Hepatocyte (in vitro differentiated cells): ENCODE data around the gene CIITA. TPM values are rescaled to one million over a fixed set of nuclear protein-coding genes. Genes with fewer than 3 reads are reported as not detected.

Source experiments
- DNase-seq: peaks from one replicate; pipeline ENCODE4 v3.0.0-alpha.2; 2016; ENCODE audit warnings: low spot score
- H2AFZ ChIP-seq: fragments of 200-600 bp; sonication (generic); 2 replicates; pipeline ENCODE4 v1.6.0; 2016; ENCODE audit warnings: antibody characterized with exemption, mild to moderate bottlenecking
- H3K27ac ChIP-seq: fragments of 200-600 bp; sonication (generic); 2 replicates; pipeline ENCODE4 v1.5.1; 2016; ENCODE audit warnings: mild to moderate bottlenecking
- H3K27me3 ChIP-seq: fragments of 200-600 bp; sonication (generic); 2 replicates; pipeline ENCODE4 v1.6.1; 2016
- H3K36me3 ChIP-seq: fragments of 200-600 bp; sonication (generic); replicated peaks from 2 replicates; pipeline ENCODE4 v1.5.1; 2016; ENCODE audit warnings: low read depth; ENCODE audit not compliant: insufficient read depth
- H3K4me1 ChIP-seq: fragments of 200-600 bp; sonication (generic); 2 replicates; pipeline ENCODE4 v1.5.1; 2016; ENCODE audit warnings: mild to moderate bottlenecking, moderate library complexity; ENCODE audit not compliant: insufficient read depth
- H3K4me2 ChIP-seq: fragments of 200-600 bp; sonication (generic); 2 replicates; pipeline ENCODE4 v1.6.0; 2016
- H3K4me3 ChIP-seq: fragments of 200-600 bp; sonication (generic); 2 replicates; pipeline ENCODE4 v1.5.1; 2016; ENCODE audit warnings: mild to moderate bottlenecking
- H3K79me2 ChIP-seq: fragments of 200-600 bp; sonication (generic); 2 replicates; pipeline ENCODE4 v1.6.0; 2017; ENCODE audit warnings: mild to moderate bottlenecking
- H3K9me2 ChIP-seq: fragments of 200-600 bp; sonication (generic); replicated peaks from 2 replicates; pipeline ENCODE4 v1.6.0; 2017; ENCODE audit warnings: mild to moderate bottlenecking; ENCODE audit not compliant: insufficient read depth
- H3K9me3 ChIP-seq: fragments of 200-600 bp; sonication (generic); 2 replicates; pipeline ENCODE4 v1.5.1; 2016; ENCODE audit warnings: low read depth, mild to moderate bottlenecking
- H4K20me1 ChIP-seq: fragments of 200-600 bp; sonication (generic); 2 replicates; pipeline ENCODE4 v1.6.0; 2016; ENCODE audit warnings: mild to moderate bottlenecking; ENCODE audit not compliant: insufficient read depth, poor library complexity, severe bottlenecking
- CTCF ChIP-seq: fragments of 200-600 bp; sonication (generic); IDR thresholded peaks from 2 replicates; pipeline ENCODE4 v1.5.1; 2016; ENCODE audit warnings: antibody characterized with exemption, mild to moderate bottlenecking; ENCODE audit not compliant: poor library complexity
- EZH2 ChIP-seq: fragments of 200-600 bp; sonication (generic); IDR thresholded peaks from 2 replicates; pipeline ENCODE4 v1.6.1; 2016; ENCODE audit warnings: antibody characterized with exemption, mild to moderate bottlenecking, borderline replicate concordance
- EZH2phosphoT487 ChIP-seq: fragments of 200-600 bp; sonication (generic); IDR thresholded peaks from one replicate; pipeline ENCODE4 v1.6.1; 2018; ENCODE audit warnings: antibody characterized with exemption, mild to moderate bottlenecking, low read depth, moderate library complexity; ENCODE audit not compliant: unreplicated experiment, severe bottlenecking
- WGBS: methylation state at CpG from one replicate; pipeline ENCODE4 v1.1.6; 2016; ENCODE audit warnings: low lambda C conversion rate; ENCODE audit errors: missing lambda C conversion rate; 5-methylcytosine and 5-hydroxymethylcytosine counted together
- polyA plus RNA-seq: library from polyadenylated mRNA; unstranded; fragments of >200 nt; fragmentation: Nextera tagmentation; extraction: Ambion mirVana; gene quantifications from 2 replicates; pipeline ENCODE4 v1.2.1, GENCODE V29; 2016
- total RNA-seq: library from RNA; depleted of rRNA; stranded (reverse); fragments of >200 nt; gene quantifications from 2 replicates; pipeline ENCODE4 v1.2.3, GENCODE V29; 2014

Gene CIITA
- total and polyA plus RNA-seq, 2 experiments from 2014 or later: 1.1 TPM; not detected in 1

GRCh38 chr16:10831894-10832886, 44.8 kb upstream of the CIITA start:
- H3K27ac ChIP-seq: no peak overlapping the region
- no peaks in the 10 kb centered on the region for H3K9me2 ChIP-seq
- no peak for TF ChIP-seq EZH2phosphoT487
- TF ChIP-seq EZH2: no peak
- TF ChIP-seq CTCF: no peak
- H4K20me1 ChIP-seq: no peaks in the 10 kb centered on the region
- H3K36me3 ChIP-seq: no peaks in the 10 kb centered on the region
- no peak overlapping the region for H3K4me3 ChIP-seq
- H3K79me2 ChIP-seq: no peaks in the 10 kb centered on the region
- H3K9me3 ChIP-seq: no peaks in the 10 kb centered on the region
- H3K4me1 ChIP-seq: peaks cover 14% of the 10 kb centered on the region
- H2AFZ ChIP-seq: no peak overlapping the region
- no peak overlapping the region for H3K4me2 ChIP-seq
- no peak for DNase-seq
- H3K27me3 ChIP-seq: peaks cover 2% of the 10 kb centered on the region
- 82% methylated on average over 10 of the region's 10 CpGs for WGBS

GRCh38 chr16:10833271-10833670, 43.7 kb upstream of the CIITA start:
- Histone ChIP-seq H3K9me2 (no peaks in the 10 kb centered on the region), H3K4me2 (no peak overlapping the region), H3K9me3 (no peaks in the 10 kb centered on the region), H3K27ac (no peak overlapping the region), H2AFZ (no peak overlapping the region), H3K4me3 (no peak overlapping the region), H3K36me3 (no peaks in the 10 kb centered on the region), H3K4me1 (peaks cover 10% of the 10 kb centered on the region), H3K27me3 (peaks cover 2% of the 10 kb centered on the region), H4K20me1 (no peaks in the 10 kb centered on the region), H3K79me2 (no peaks in the 10 kb centered on the region)
- TF ChIP-seq EZH2phosphoT487 (no peak), CTCF (no peak), EZH2 (no peak)
- no peak for DNase-seq
- 91% methylated on average over 5 of the region's 5 CpGs for WGBS

- H3K79me2 ChIP-seq: no peaks in the 10 kb centered on the region
- WGBS: 83% methylated on average over 10 of the region's 10 CpGs
These were observed 42.9 kb upstream of the CIITA start for GRCh38 chr16:10834130-10834529.

More at GRCh38 chr16:10834130-10834529, 42.9 kb upstream of the CIITA start:
- Histone ChIP-seq H3K4me2 (no peak overlapping the region), H3K4me3 (no peak overlapping the region), H3K27me3 (peaks cover 2% of the 10 kb centered on the region), H3K9me3 (no peaks in the 10 kb centered on the region), H3K36me3 (no peaks in the 10 kb centered on the region), H4K20me1 (no peaks in the 10 kb centered on the region), H3K9me2 (no peaks in the 10 kb centered on the region), H2AFZ (no peak overlapping the region), H3K27ac (no peak overlapping the region), H3K4me1 (peaks cover 3% of the 10 kb centered on the region)
- TF ChIP-seq EZH2phosphoT487 (no peak), EZH2 (no peak), CTCF (no peak)
- DNase-seq: no peak
